K562 (cell line): Measurements from ENCODE around the gene CD248. TPM values are rescaled to one million over a fixed set of nuclear protein-coding genes. Genes with fewer than 3 reads are reported as not detected.
A peak's percentile ranks its signal among the peaks of the same experiment; 100 is the strongest.

Experiments
- ATAC-seq: fragments of 200-7000 bp; cut with Tn5 transposase; 3 replicates; pipeline ENCODE4 v1.9.1; 2020; ENCODE audit warnings: moderate library complexity
- BruUV-seq: library from RNA; stranded (reverse); fragments of 400-500 nt; replicated peaks from 2 replicates; lab custom pipeline; 2021; lab: Mats Ljungman, UMichigan
- CTCF ChIA-PET: fragments of 300-600 bp; formaldehyde crosslinking; extraction: SDS; loops from one replicate; lab custom pipeline; 2021; ENCODE audit warnings: low intra/inter-chr PET ratio; lab: Yijun Ruan, JAX
- POLR2A ChIA-PET: fragments of 300-600, 350-650 bp; sonication (Branson Sonifier 250); formaldehyde crosslinking; extraction: SDS; loops from one replicate; lab custom pipeline; 2021; ENCODE audit warnings: antibody characterized with exemption, inconsistent platforms; lab: Yijun Ruan, JAX
- DNase-seq, 4 experiments: peaks; one replicate each; pipeline versions ENCODE4 v3.0.0 to v3.0.0-alpha.2; 2011 to 2018; ENCODE audit warnings: low spot score in 3 of 4, mixed read lengths in 3 of 4; ENCODE audit errors: extremely low read depth in 1 of 4
- FAIRE-seq: peaks from 2 replicates; lab custom pipeline; 2011; peaks lifted over from hg19 to GRCh38; lab: Jason Lieb, UNC
- H2AFZ ChIP-seq: 2 replicates; pipeline ENCODE4 v1.6.0; 2011; ENCODE audit warnings: low read depth, low read length, control low read depth, inconsistent platforms
- H3K27ac ChIP-seq: fragments of 200-600 bp; 3 replicates; pipeline ENCODE4 v1.8.0; 2011; ENCODE audit warnings: low read depth, mild to moderate bottlenecking, control low read depth, inconsistent platforms, low read length, moderate library complexity, mixed read lengths; ENCODE audit errors: extremely low read depth
- H3K27me3 ChIP-seq, 2 experiments: fragments of 300-600 bp in 1 of 2; 2 replicates in 1 of 2; 3 replicates in 1 of 2; pipeline versions ENCODE4 v1.6.0 to v1.8.0; 2011; ENCODE audit warnings: inconsistent platforms in 2 of 2, low read length in 2 of 2, mild to moderate bottlenecking in 1 of 2, mixed read lengths in 1 of 2, moderate library complexity in 1 of 2; ENCODE audit not compliant: control insufficient read depth in 2 of 2, insufficient read depth in 2 of 2
- H3K36me3 ChIP-seq: fragments of 300-600 bp; 3 replicates; pipeline ENCODE4 v1.8.0; 2011; ENCODE audit warnings: mild to moderate bottlenecking, low read length, inconsistent platforms; ENCODE audit not compliant: control insufficient read depth, insufficient read depth
- H3K4me1 ChIP-seq, 2 experiments: fragments of 200-600 bp in 1 of 2; replicated peaks in 1 of 2; 2 replicates in 1 of 2; 3 replicates in 1 of 2; pipeline versions ENCODE4 v1.5.1 to v1.8.0; 2011; ENCODE audit warnings: inconsistent platforms in 2 of 2, low read length in 2 of 2, mild to moderate bottlenecking in 1 of 2, mixed read lengths in 1 of 2, moderate library complexity in 1 of 2; ENCODE audit not compliant: control insufficient read depth in 2 of 2, insufficient read depth in 2 of 2
- H3K4me2 ChIP-seq: 2 replicates; pipeline ENCODE4 v1.6.1; 2011; ENCODE audit warnings: low read length, control low read depth, inconsistent platforms, mixed read lengths; ENCODE audit not compliant: insufficient read depth
- H3K4me3 ChIP-seq: fragments of 200-600 bp; sonication (generic), shearing (Covaris generic); 2 replicates; pipeline ENCODE4 v1.5.1; 2016; ENCODE audit warnings: control low read depth, inconsistent platforms
- H3K79me2 ChIP-seq: fragments of 200-600 bp; 3 replicates; pipeline ENCODE4 v1.8.0; 2011; ENCODE audit warnings: low read length, inconsistent platforms; ENCODE audit not compliant: control insufficient read depth, insufficient read depth
- H3K9ac ChIP-seq, 2 experiments: 2 replicates each; pipeline versions ENCODE4 v1.6.0 to v1.6.1; 2011; ENCODE audit warnings: low read depth in 2 of 2, low read length in 2 of 2, control low read depth in 1 of 2, inconsistent platforms in 1 of 2, mild to moderate bottlenecking in 1 of 2, mixed read lengths in 1 of 2; ENCODE audit not compliant: insufficient read depth in 1 of 2
- H3K9me1 ChIP-seq: one replicate; pipeline ENCODE4 v1.6.0; 2011; ENCODE audit warnings: inconsistent platforms, mild to moderate bottlenecking, low read length, moderate library complexity; ENCODE audit not compliant: control insufficient read depth, insufficient read depth
- H3K9me3 ChIP-seq: replicated peaks from 2 replicates; pipeline ENCODE4 v1.5.1; 2011; ENCODE audit warnings: low read depth, low read length, inconsistent platforms; ENCODE audit not compliant: control insufficient read depth, insufficient read depth
- H4K20me1 ChIP-seq: replicated peaks from 2 replicates; pipeline ENCODE4 v1.6.1; 2011; ENCODE audit warnings: low read length, inconsistent platforms, mixed read lengths; ENCODE audit not compliant: control insufficient read depth, insufficient read depth
- AFF1 ChIP-seq, 2 experiments: fragments of 450-650 bp; IDR thresholded peaks; 2 replicates each; pipeline ENCODE4 v1.6.1; 2018; ENCODE audit warnings: mild to moderate bottlenecking in 2 of 2, low read depth in 1 of 2; ENCODE audit not compliant: partially characterized antibody in 2 of 2
- ARNT ChIP-seq, 2 experiments: fragments of 450-650 bp; IDR thresholded peaks; 2 replicates each; pipeline ENCODE4 v1.6.1; 2016; ENCODE audit warnings: mild to moderate bottlenecking in 1 of 2
- ERF ChIP-seq: fragments of 450-650 bp; formaldehyde crosslinking; IDR thresholded peaks from 2 replicates; pipeline ENCODE4 v1.4.0; 2020; ENCODE audit warnings: mild to moderate bottlenecking, mixed read lengths
- ILK ChIP-seq: fragments of 450-650 bp; IDR thresholded peaks from 2 replicates; pipeline ENCODE4 v1.6.1; 2016; ENCODE audit warnings: missing genetic modification characterization, low read depth, mild to moderate bottlenecking, missing compliant biosample characterization, moderate library complexity, borderline replicate concordance
- KAT7 ChIP-seq: sonication (generic); formaldehyde crosslinking; IDR thresholded peaks from 2 replicates; pipeline ENCODE4 v1.8.0; 2022; ENCODE audit warnings: missing genetic modification reagents, mild to moderate bottlenecking, borderline replicate concordance
- KDM4B ChIP-seq, 2 experiments: fragments of 450-650 bp in 1 of 2; sonication (generic) in 1 of 2; IDR thresholded peaks; 2 replicates each; pipeline ENCODE4 v1.6.1; 2016 to 2017; ENCODE audit warnings: borderline replicate concordance in 2 of 2, antibody characterized with exemption in 1 of 2, low read depth in 1 of 2, mild to moderate bottlenecking in 1 of 2
- MTA1 ChIP-seq: fragments of 450-650 bp; IDR thresholded peaks from 2 replicates; pipeline ENCODE4 v1.6.1; 2017; ENCODE audit warnings: borderline replicate concordance
- RNF2 ChIP-seq: sonication (generic); IDR thresholded peaks from 2 replicates; pipeline ENCODE4 v1.6.1; 2016
- SNAPC5 ChIP-seq: fragments of 250-450 bp; sonication (Bioruptor Pico); IDR thresholded peaks from 2 replicates; pipeline ENCODE4 v1.8.0; 2021; ENCODE audit warnings: moderate library complexity, mild to moderate bottlenecking, inconsistent platforms
- SRSF3 ChIP-seq: fragments of 200-400 bp; formaldehyde crosslinking; IDR thresholded peaks from 2 replicates; pipeline ENCODE4 v1.6.1; 2016; ENCODE audit warnings: mild to moderate bottlenecking, low read length, moderate library complexity; ENCODE audit not compliant: insufficient read depth
- TFAM ChIP-seq: fragments of 250-450 bp; sonication (Bioruptor Pico); conservative IDR thresholded peaks from 2 replicates; pipeline ENCODE4 v1.5.0; 2021; ENCODE audit warnings: mild to moderate bottlenecking, moderate library complexity
- THAP7 ChIP-seq: fragments of 250-450 bp; sonication (Bioruptor Pico); IDR thresholded peaks from 2 replicates; pipeline ENCODE4 v1.5.0; 2021
- U2AF1 ChIP-seq: fragments of 200-400 bp; formaldehyde crosslinking; optimal IDR thresholded peaks from 2 replicates; pipeline ENCODE3; 2017; ENCODE audit warnings: mild to moderate bottlenecking, low read depth, low read length, moderate library complexity
- YY1 ChIP-seq, 3 experiments: IDR thresholded peaks; 2 replicates each; pipeline ENCODE4 v1.6.1; 2011; ENCODE audit warnings: low read length in 2 of 3, mild to moderate bottlenecking in 2 of 3, moderate library complexity in 2 of 3, borderline replicate concordance in 1 of 3, control low read depth in 1 of 3, low read depth in 1 of 3; ENCODE audit not compliant: insufficient read depth in 3 of 3, insufficient replicate concordance in 2 of 3, control insufficient read depth in 1 of 3, insufficient read length in 1 of 3; ENCODE audit errors: extremely low read depth in 1 of 3
- ZBED1 ChIP-seq: IDR thresholded peaks from 2 replicates; pipeline ENCODE4 v1.6.1; 2014
- ZFP30 ChIP-seq: fragments of 250-450 bp; sonication (Bioruptor Pico); IDR thresholded peaks from 2 replicates; pipeline ENCODE4 v1.8.0; 2022; ENCODE audit warnings: moderate library complexity, mild to moderate bottlenecking, inconsistent platforms, borderline replicate concordance
- WGBS: fragments of 100-300 bp; shearing (Covaris generic); methylation state at CpG from one replicate; pipeline ENCODE4 v1.1.6; 2016; ENCODE audit warnings: low coverage, mixed read lengths; ENCODE audit not compliant: insufficient coverage; ENCODE audit errors: missing lambda C conversion rate; 5-methylcytosine and 5-hydroxymethylcytosine counted together
- in situ Hi-C: fragments of 300-500 bp; cut with MboI; formaldehyde crosslinking; loops from 4 replicates; pipeline ENCODE4 v1.15.0; 2018; ENCODE audit warnings: inconsistent platforms, mixed read lengths
- intact Hi-C: fragments of 100-400 bp; cut with micrococcal nuclease; formaldehyde crosslinking; loops from 2 replicates; pipeline ENCODE4 v1.14.2; 2022
- polyA plus RNA-seq, 8 experiments: library from polyadenylated mRNA; depleted of rRNA in 4 of 8; stranded (reverse) in 5 of 8; unstranded in 3 of 8; fragments of >200 nt; fragmentation: Nextera tagmentation in 2 of 8; fragmentation: Illumina TruSeq in 1 of 8; extraction: Ambion mirVana in 2 of 8; extraction: Trizol in 1 of 8; gene quantifications; 2 replicates each; pipeline versions ENCODE4 v1.2.1 to v1.2.3, GENCODE V29; 2011 to 2014; ENCODE audit warnings: inconsistent platforms in 1 of 8, missing spikeins in 1 of 8
- total RNA-seq, 7 experiments: library from RNA; depleted of rRNA in 6 of 7; stranded (reverse); fragments of >200 nt in 6 of 7; fragmentation: Illumina TruSeq in 2 of 7; extraction: Trizol in 2 of 7; gene quantifications; 2 replicates each; pipeline versions ENCODE4 v1.2.1 to v1.2.3, GENCODE V29; 2011 to 2021; ENCODE audit warnings: low replicate concordance in 1 of 7

The CD248 gene
- total and polyA plus RNA-seq, 9 of the 15 experiments (the other 6 are each of a cell fraction or from before 2014, with no cell fraction given), result 0.09 TPM; not detected in 8

- Histone ChIP-seq H3K27ac (no peak overlapping the region), H3K36me3 (peaks cover 68% of the 10 kb centered on the region; the same call in 2 of the 3 replicates), H4K20me1 (peaks cover 10% of the 10 kb centered on the region; the same call in 1 of the 2 replicates), H3K27me3 (no peaks in the 10 kb centered on the region), H3K9me3 (no peaks in the 10 kb centered on the region), H3K9ac (peak overlapping the region in 1 of 2 experiments; percentile 26; a peak in 2 of 4 replicates), H3K4me1 (peaks cover 5 to 47% of the 10 kb centered on the region in 2 experiments; a peak in 4 of 5 replicates), H3K4me3 (no peak overlapping the region), H2AFZ (no peak overlapping the region), H3K4me2 (no peak overlapping the region), H3K79me2 (peaks cover 23% of the 10 kb centered on the region), H3K9me1 (no peaks in the 10 kb centered on the region)
- WGBS, result 92% methylated on average over 12 of the region's 26 CpGs
- POLR2A ChIA-PET, result interaction anchor here (0.6 kb wide), 1 partner anchor 11 kb away, joined by 3 read pairs; no protein-coding TSS in a partner anchor
- no TSS peak for BruUV-seq
- in situ Hi-C loops, result no loop called here
- CTCF ChIA-PET, result no interaction called here
- FAIRE-seq, result no peak
- no peak for DNase-seq
- ATAC-seq, result no peak
- intact Hi-C loops, result no loop called here
- TF ChIP-seq KAT7 (CRISPR knock-in tag), result no peak
- TF ChIP-seq U2AF1, result no peak
- no peak for TF ChIP-seq ILK (tag)
- no peak for TF ChIP-seq ARNT (IDR thresholded peaks at IDR 0.05)
- TF ChIP-seq ERF (CRISPR knock-in tag), result no peak
- TF ChIP-seq THAP7 (CRISPR knock-in tag), result no peak
- no peak for TF ChIP-seq TFAM (CRISPR knock-in tag)
- TF ChIP-seq YY1 (IDR thresholded peaks at IDR 0.05; ENCODE audit: borderline replicate concordance in 1 of 3, control insufficient read depth in 1 of 3, extremely low read depth in 1 of 3, insufficient read depth in 3 of 3, insufficient read length in 1 of 3, insufficient replicate concordance in 2 of 3, low read depth in 1 of 3, low read length in 2 of 3), result no peak
- no peak for TF ChIP-seq MTA1
- TF ChIP-seq AFF1 (IDR thresholded peaks at IDR 0.05; ENCODE audit: low read depth in 1 of 2, partially characterized antibody in 2 of 2), result no peak
- TF ChIP-seq SRSF3, result no peak
- no peak for TF ChIP-seq SNAPC5 (CRISPR knock-in tag)
- TF ChIP-seq ZBED1, result no peak
- no peak for TF ChIP-seq ZFP30
- no peak for TF ChIP-seq RNF2
- TF ChIP-seq KDM4B (IDR thresholded peaks at IDR 0.05; ENCODE audit: borderline replicate concordance in 2 of 2, low read depth in 1 of 2), result no peak
These were observed 51.1 kb downstream of the CD248 start for GRCh38 chr11:66265531-66266377.
